IPS-11a (cell line): ENCODE measurements around the gene CFP.
"Not testable (repeated sequence)": the region's sequence is repeated elsewhere in the genome, so short reads cannot be mapped to it uniquely, and the experiment has no call there.

ENCODE experiments used
- H3K4me3 ChIP-seq: one replicate; pipeline ENCODE4 v1.5.1; 2013; ENCODE audit warnings: low read depth, low read length, control low read depth

CFP gene

DNA sequence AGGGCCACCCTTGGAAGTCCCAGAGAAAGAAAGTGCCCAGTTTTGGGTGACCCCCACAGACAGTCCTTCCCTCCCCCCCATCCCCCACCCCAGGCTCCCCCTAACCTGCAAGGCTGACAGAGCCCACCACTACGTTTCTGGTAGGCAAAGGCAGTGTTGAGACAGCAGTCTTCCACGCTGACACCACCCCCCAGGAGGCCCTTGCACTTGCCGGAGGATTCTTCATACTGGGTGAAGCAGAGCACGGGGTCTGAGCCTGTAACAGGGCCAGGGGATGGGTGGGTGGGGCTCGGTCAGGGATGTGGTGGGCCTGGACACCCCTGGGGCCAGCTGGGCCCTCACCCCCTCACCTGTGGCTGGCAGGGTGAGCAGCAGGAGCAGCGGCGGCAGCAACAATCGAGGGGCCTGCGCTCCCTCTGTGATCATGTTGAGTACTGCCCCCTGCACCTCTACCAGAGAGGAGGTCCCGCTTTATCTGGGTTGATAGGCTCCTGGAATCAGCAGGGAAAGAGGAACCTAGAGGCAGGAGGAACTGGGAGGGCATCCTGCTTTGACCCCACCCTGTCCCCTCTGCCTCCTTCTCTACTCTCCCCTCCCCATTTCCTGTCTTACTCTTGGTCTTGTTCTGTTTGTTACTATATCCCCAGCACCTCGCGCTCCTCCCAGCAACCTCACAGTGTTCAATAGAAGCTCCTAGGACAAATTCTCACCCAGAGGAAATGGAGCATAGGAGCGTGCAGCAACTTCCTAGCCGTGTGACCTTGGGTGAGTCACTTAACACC lies at the start of gene CFP:
TSS of gene CFP (minus strand) at position 512 of the 782 bp plus-strand sequence. CDS start at position 426, 86 bp downstream.
- H3K4me3 ChIP-seq = no peak within 1 kb of the TSS

DNA sequence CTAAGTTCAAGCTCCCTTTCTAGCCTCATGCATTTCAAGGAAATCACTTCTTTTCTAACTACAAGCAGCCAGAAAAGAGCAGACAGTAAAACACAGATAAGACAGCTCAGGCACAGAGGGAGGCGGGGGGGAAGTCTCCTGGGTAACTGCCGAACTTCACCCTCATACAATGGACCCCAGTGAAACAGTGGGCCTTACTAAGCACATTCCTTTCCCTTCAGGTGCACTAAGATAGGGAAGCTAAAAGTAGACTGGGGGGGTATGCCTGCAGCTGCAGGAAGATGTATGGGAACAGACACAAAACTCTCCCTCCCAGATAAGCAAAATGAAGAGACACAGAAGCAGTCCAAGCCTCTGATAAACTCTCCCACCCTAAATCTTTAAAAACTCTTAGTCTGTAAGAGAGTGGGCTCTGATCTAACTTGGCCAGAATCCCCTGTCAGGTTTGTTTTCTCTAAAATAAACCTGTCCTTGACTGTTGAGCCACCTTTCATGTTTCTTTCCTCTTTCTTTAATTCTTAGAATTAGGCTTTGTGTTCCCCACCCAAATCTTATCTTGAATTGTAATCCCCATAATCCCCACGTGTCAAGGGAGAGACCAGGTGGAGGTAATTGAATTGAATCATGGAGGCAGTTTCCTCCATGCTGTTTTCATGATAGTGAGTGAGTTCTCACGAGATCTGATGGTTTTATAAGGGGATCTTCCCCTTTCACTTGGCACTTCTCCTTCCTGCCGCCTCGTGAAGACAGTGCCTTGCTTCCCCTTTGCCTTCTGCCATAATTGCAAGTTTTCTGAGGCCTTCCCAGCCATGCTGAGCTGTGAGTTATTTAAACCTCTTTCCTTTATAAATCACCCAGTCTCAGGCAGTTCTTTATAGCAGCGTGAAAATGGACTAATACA lies 46.5 kb upstream of the CFP start:
- H3K4me3 ChIP-seq = not testable (repeated sequence)

GRCh38 chrX:47674776-47675175 lies 45.0 kb upstream of the CFP start:
- no peak overlapping the region for H3K4me3 ChIP-seq

DNA sequence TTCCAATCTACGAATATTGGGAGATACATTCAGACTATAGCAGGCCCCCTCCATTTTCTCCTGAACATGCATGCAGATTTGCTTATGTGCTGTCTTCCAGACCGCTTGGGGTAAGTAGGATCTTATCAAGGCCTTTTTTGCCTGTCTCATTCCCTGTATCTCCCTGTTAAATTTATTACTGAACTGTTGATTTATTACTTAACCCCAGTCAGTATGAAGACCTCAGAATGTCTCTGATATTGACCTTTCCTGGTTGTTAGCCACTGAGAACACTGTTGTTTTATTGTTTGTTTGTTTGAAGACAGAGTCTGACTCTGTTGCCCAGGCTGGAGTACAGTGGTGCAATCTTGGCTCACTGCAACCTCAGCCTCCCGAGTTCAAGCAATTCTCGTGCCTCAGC lies 36.1 kb upstream of the CFP start:
- H3K4me3 ChIP-seq = not testable (repeated sequence)

DNA sequence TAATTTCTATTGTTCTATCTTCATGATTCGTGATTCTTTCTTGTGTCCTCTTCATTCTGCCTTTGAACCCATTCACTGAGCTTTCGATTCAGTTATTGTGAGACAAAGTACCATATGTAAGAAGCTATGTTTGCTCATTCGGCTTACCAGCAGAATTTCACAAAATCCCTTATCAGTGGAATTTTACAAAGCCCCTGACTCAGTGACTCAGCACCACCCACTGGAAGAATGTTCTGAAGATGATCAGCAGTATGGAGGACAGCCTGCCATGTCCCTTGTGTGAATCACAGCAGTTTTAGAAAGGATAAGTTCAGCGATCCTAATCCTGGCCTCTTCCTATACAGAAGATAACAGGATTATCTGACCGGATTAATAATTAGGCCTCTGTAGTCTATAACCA lies 35.0 kb upstream of the CFP start:
- H3K4me3 ChIP-seq = no peak overlapping the region

GRCh38 chrX:47662144-47662657 lies 32.5 kb upstream of the CFP start:
- no peak overlapping the region for H3K4me3 ChIP-seq

DNA sequence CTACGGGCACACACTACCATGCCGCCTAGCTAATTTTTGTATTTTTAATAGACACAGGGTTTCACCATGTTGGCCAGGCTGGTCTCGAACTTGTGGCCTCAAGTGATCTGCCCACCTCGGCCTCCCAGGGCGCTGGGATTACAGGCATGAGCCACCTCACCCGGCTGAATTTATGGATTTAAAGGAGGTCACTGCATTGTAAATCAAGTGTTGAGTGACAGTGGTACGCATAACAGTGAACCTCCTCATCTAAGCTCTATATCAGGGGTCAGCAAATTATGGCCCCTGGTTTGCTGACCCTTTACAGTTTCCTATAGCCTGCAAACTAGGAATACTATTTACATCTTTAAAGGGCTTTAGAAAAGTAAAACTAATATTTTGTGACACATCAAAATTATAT lies 31.8 kb upstream of the CFP start:
- no peak overlapping the region for H3K4me3 ChIP-seq

GRCh38 chrX:47659421-47659726 lies 29.6 kb upstream of the CFP start:
- H3K4me3 ChIP-seq = no peak overlapping the region

GRCh38 chrX:47658684-47659420 lies 29.1 kb upstream of the CFP start, which contains the start of gene UXT:
TSS of gene UXT (minus strand) at chrX:47659180. CDS start at chrX:47658927, 253 bp downstream.
- peak within 1 kb of the TSS; percentile 72 for H3K4me3 ChIP-seq

DNA sequence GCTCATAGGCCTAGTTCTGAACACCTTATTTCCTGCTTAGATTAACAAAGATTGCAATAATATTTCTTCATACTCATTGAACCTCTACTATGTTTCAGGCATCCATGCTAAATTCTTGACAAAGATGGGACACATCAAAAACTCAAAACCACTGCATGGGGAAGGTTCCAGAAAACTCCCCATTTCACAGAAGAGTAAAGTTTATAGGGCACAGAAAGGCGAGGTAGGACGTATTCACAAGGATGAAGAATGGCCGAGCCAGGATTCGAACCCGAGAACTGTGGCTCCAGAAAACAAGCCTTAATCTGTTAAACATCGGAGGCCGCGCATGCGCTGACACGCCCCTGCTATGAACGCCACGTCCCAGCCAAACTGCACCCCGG lies 28.6 kb upstream of the CFP start:
- H3K4me3 ChIP-seq = peak overlapping the region; percentile 50

GRCh38 chrX:47651043-47651905 lies 21.5 kb upstream of the CFP start:
- H3K4me3 ChIP-seq = peak overlapping the region; percentile 39

DNA sequence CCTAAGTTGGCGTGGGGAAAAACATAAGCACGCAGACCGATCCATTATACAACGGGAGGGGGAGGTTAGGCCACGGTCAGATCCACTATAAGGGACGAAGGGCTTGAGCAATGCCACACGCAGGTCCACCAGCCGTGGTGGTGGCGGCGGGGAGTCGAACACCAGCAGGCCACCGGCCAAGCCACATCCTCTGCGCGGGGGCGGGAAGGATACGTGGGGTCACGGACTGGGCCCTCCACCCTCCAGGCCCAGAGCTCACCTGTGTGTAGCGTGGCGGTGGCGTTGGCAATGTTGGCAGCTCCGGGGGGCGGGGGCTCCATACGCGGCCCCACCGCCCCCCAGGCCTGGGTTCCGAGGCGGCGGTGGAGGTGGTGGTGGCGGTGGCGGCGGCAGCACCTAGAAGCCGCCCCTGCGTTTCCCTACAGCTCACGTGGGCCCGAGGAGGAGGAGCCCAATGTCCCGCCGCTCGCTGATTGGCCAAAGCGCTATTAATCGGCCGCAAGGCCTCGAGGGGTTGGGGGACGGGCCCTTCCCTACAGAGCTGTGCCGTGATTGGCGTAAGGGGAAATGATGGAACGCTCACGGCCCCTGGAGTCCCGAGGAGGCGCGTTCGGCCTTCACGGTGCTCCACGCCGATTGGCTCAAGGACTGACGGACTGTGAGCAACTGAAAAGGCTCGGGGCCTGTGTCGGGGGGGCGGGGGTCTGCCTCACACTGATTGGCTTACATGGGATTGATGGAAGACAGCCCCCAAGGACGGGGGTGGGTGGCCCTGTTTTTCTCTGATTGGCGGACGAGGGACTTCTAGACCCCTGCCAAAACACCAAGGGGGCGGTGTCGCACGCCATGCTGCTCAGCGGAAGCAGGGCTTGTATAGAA lies 20.7 kb upstream of the CFP start, which contains the start of gene ELK1:
TSS of gene ELK1 (minus strand) at position 400 of the 879 bp plus-strand sequence. CDS start 9,122 bp downstream, outside the sequence.
- peak within 1 kb of the TSS; percentile 76 for H3K4me3 ChIP-seq

DNA sequence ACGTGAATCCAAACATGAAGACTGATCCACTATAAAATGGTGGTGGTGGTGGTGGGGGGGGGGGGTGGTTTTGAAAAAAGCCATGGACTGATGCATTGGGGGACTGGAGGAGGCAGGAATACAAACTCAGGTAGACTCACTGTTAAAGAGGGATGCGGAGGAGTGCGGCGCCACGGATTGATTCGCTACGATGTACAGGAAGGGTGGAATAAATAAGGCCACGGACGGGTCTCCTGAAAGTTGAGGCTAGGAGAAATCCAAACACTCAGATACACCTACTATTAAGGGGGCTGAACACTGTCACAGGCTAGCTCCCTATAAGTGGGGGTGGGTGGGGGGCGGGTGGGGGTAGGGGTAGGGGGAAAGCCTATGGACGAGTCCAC lies 20.0 kb upstream of the CFP start:
- peak overlapping the region; percentile 76 for H3K4me3 ChIP-seq

DNA sequence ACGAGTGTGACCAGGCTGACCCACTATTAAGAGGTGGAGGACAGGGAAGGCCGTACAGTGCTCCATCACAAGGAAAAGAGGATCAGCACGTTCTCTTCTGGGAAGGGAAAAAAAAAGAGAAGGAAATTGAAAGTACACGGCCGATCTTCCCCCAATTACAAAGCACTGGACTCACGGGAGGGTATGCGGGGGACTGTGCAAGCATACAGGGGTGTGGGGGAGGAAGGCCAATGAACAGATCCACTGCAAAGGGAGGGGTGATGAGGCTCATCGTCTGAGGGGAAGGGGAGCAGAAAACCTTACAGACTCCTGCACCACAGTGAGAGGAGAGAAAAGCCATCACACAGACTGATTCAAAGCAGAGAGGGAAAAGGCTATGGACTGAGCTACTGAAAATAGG lies 19.5 kb upstream of the CFP start:
- peak overlapping the region; percentile 76 for H3K4me3 ChIP-seq

GRCh38 chrX:47648376-47648775 lies 18.6 kb upstream of the CFP start:
- no peak overlapping the region for H3K4me3 ChIP-seq

- no peak overlapping the region for H3K4me3 ChIP-seq
Measured at GRCh38 chrX:47646636-47647035, 16.9 kb upstream of the CFP start.

DNA sequence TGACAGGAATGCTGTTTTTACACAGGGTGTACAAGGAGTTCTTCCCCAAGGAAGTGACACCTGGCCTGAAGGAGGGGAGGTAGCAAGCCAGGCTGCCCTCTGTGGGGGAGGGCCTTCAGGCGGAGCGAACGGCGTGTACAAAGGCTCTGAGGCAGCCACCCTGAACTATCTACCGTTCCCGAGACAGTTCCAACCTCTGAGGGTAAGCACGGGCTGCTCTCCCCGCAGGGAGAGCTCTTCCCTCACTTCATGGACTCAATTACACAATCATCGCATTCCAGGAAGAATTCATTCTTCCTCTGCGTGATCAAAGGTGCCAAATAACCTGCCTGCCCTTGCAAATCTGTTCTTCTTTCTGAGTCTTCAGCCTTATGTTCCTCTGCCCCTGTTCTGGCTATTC lies 15.8 kb upstream of the CFP start:
- no peak overlapping the region for H3K4me3 ChIP-seq

- H3K4me3 ChIP-seq = no peak overlapping the region
Measured at GRCh38 chrX:47644557-47645091, 14.9 kb upstream of the CFP start.

- no peak overlapping the region for H3K4me3 ChIP-seq
Measured at GRCh38 chrX:47643926-47644325, 14.2 kb upstream of the CFP start.
